ENCODE data around the gene MCUB.

MCUB gene

DNA sequence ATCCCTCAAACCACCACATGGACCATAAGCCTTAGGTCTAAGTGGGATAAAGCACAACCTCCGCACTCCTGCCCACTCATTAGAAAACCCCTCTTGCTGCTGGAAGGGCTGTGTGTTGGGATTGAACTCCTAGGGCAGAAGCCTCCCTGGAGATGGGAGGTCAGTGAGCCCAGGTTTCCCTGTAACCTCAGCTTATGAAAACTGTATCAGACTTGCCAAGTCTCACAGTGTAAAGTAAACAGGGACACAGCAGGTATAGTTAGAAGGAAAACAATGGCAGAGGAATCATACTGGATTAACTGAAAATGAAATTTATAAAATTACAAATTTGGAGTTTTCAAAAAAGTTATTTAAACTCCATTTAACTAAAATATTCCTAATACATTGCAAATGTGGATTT is 113.3 kb downstream of the MCUB start:
- Histone ChIP-seq H3K79me2 (ENCODE audit: low read length) (no peaks in the 10 kb centered on the region), H3K27me3 (replicated peaks; ENCODE audit: insufficient read depth, low read length) (no peaks in the 10 kb centered on the region), H3K27ac (ENCODE audit: low read length) (no peak overlapping the region), H3K9ac (ENCODE audit: low read length) (no peak overlapping the region), H3K36me3 (replicated peaks; ENCODE audit: insufficient read depth, low read length) (no peaks in the 10 kb centered on the region), H3K4me1 (ENCODE audit: low read length) (no peaks in the 10 kb centered on the region), H3K9me3 (replicated peaks; ENCODE audit: insufficient read depth, low read length) (no peaks in the 10 kb centered on the region), H4K20me1 (ENCODE audit: insufficient read depth, low read length) (no peaks in the 10 kb centered on the region), H3K4me3 (ENCODE audit: low read length) (no peak overlapping the region), H2AFZ (ENCODE audit: low read length) (no peak overlapping the region), H3K4me2 (ENCODE audit: low read depth, low read length) (no peak overlapping the region), H3F3A (ENCODE audit: insufficient read depth, low read length) (no peaks in the 10 kb centered on the region), H3K9me2 (replicated peaks; ENCODE audit: insufficient read depth, low read length) (no peaks in the 10 kb centered on the region)
- no peak for DNase-seq
- no peak for TF ChIP-seq EZH2 (optimal IDR thresholded peaks at IDR 0.05; ENCODE audit: low read depth, low read length)
- no peak for TF ChIP-seq EZH2phosphoT487 (IDR thresholded peaks at IDR 0.05; ENCODE audit: low read length)
- TF ChIP-seq, protein P1, sequence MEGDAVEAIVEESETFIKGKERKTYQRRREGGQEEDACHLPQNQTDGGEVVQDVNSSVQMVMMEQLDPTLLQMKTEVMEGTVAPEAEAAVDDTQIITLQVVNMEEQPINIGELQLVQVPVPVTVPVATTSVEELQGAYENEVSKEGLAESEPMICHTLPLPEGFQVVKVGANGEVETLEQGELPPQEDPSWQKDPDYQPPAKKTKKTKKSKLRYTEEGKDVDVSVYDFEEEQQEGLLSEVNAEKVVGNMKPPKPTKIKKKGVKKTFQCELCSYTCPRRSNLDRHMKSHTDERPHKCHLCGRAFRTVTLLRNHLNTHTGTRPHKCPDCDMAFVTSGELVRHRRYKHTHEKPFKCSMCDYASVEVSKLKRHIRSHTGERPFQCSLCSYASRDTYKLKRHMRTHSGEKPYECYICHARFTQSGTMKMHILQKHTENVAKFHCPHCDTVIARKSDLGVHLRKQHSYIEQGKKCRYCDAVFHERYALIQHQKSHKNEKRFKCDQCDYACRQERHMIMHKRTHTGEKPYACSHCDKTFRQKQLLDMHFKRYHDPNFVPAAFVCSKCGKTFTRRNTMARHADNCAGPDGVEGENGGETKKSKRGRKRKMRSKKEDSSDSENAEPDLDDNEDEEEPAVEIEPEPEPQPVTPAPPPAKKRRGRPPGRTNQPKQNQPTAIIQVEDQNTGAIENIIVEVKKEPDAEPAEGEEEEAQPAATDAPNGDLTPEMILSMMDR (IDR thresholded peaks at IDR 0.05; ENCODE audit: low read length), result no peak

DNA sequence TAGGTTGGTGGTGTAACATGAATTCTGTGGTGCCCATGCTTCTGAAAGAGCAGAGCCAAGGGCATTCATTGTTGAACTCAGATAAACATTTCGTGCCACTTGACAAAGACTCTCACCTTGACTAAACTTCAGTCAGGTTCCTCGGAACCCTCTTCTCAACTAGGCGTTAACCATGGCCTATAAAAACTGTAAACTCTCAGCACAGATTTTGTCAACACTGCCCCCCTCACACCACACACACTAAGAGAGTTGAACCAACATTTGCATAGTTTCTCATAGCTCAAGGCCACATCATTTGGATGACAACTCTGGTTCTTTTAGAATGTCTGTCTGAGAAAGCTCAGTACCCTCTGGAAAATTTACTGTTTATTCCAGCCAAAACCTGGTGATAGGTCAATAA is 115.1 kb downstream of the MCUB start:
- Histone ChIP-seq H2AFZ (ENCODE audit: low read length) (no peak overlapping the region), H3K9ac (ENCODE audit: low read length) (no peak overlapping the region), H3K27me3 (replicated peaks; ENCODE audit: insufficient read depth, low read length) (no peaks in the 10 kb centered on the region), H3K27ac (ENCODE audit: low read length) (no peak overlapping the region), H3K36me3 (replicated peaks; ENCODE audit: insufficient read depth, low read length) (no peaks in the 10 kb centered on the region), H3K4me2 (ENCODE audit: low read depth, low read length) (no peak overlapping the region), H3F3A (ENCODE audit: insufficient read depth, low read length) (no peaks in the 10 kb centered on the region), H4K20me1 (ENCODE audit: insufficient read depth, low read length) (no peaks in the 10 kb centered on the region), H3K9me2 (replicated peaks; ENCODE audit: insufficient read depth, low read length) (no peaks in the 10 kb centered on the region), H3K79me2 (ENCODE audit: low read length) (no peaks in the 10 kb centered on the region), H3K4me3 (ENCODE audit: low read length) (no peak overlapping the region), H3K9me3 (replicated peaks; ENCODE audit: insufficient read depth, low read length) (no peaks in the 10 kb centered on the region), H3K4me1 (ENCODE audit: low read length) (no peaks in the 10 kb centered on the region)
- DNase-seq, result no peak
- TF ChIP-seq EZH2 (optimal IDR thresholded peaks at IDR 0.05; ENCODE audit: low read depth, low read length) (no peak), EZH2phosphoT487 (IDR thresholded peaks at IDR 0.05; ENCODE audit: low read length) (no peak)
- TF ChIP-seq, protein P1 (IDR thresholded peaks at IDR 0.05; ENCODE audit: low read length), result no peak

DNA sequence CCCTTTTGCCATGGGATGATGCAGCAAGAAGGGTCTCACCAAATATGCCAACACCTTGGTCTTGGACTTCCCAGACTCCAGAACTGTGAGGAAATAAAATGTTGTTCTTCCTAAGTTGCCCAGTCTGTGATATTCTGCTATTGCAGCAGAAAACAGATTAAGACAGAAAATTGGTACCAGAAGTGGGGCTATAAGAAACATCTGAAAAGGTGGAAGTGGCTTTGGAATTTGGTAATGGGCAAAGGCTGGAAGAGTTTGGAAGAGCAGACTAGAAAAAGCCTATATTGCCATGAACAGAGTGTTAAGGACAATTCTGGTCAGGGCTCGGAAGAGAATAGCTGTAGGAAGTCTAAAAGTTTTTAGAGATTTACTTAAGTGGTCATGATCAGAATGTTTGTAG is 115.8 kb downstream of the MCUB start:
- no peaks in the 10 kb centered on the region for H3K9me3 ChIP-seq (replicated peaks; ENCODE audit: insufficient read depth, low read length)
- no peak overlapping the region for H3K9ac ChIP-seq (ENCODE audit: low read length)
- H3K79me2 ChIP-seq (ENCODE audit: low read length), result no peaks in the 10 kb centered on the region
- H3K9me2 ChIP-seq (replicated peaks; ENCODE audit: insufficient read depth, low read length), result no peaks in the 10 kb centered on the region
- DNase-seq, result no peak
- H3K27ac ChIP-seq (ENCODE audit: low read length), result no peak overlapping the region
- no peak overlapping the region for H3K4me3 ChIP-seq (ENCODE audit: low read length)
- H3F3A ChIP-seq (ENCODE audit: insufficient read depth, low read length), result no peaks in the 10 kb centered on the region
- no peaks in the 10 kb centered on the region for H3K36me3 ChIP-seq (replicated peaks; ENCODE audit: insufficient read depth, low read length)
- TF ChIP-seq EZH2 (optimal IDR thresholded peaks at IDR 0.05; ENCODE audit: low read depth, low read length) (no peak), EZH2phosphoT487 (IDR thresholded peaks at IDR 0.05; ENCODE audit: low read length) (no peak)
- TF ChIP-seq, protein P1 (IDR thresholded peaks at IDR 0.05; ENCODE audit: low read length), result no peak
- H3K4me1 ChIP-seq (ENCODE audit: low read length), result no peaks in the 10 kb centered on the region
- no peak overlapping the region for H2AFZ ChIP-seq (ENCODE audit: low read length)
- no peak overlapping the region for H3K4me2 ChIP-seq (ENCODE audit: low read depth, low read length)
- no peaks in the 10 kb centered on the region for H3K27me3 ChIP-seq (replicated peaks; ENCODE audit: insufficient read depth, low read length)
- no peaks in the 10 kb centered on the region for H4K20me1 ChIP-seq (ENCODE audit: insufficient read depth, low read length)
